Testis (tissue), 3 donors: ENCODE data around the gene NFATC1. TPM values are rescaled to one million over a fixed set of nuclear protein-coding genes. Genes with fewer than 3 reads are reported as not detected.

Experiments used
- DNase-seq: peaks from one replicate; pipeline ENCODE4 v3.0.0-alpha.2; 2019
- H3K27ac ChIP-seq, 2 donors: fragments of 200-600 bp; sonication (generic); one replicate each; pipeline ENCODE4 v1.5.1; 2019
- H3K27me3 ChIP-seq: fragments of 200-600 bp; sonication (generic); one replicate; pipeline ENCODE4 v1.5.1; 2019
- H3K36me3 ChIP-seq: fragments of 200-600 bp; sonication (generic); one replicate; pipeline ENCODE4 v1.5.1; 2017; ENCODE audit warnings: low read depth; ENCODE audit errors: missing control alignments
- H3K4me1 ChIP-seq: fragments of 200-600 bp; sonication (generic); one replicate; pipeline ENCODE4 v1.5.1; 2019
- H3K4me3 ChIP-seq, 2 donors: fragments of 200-600 bp; sonication (generic); one replicate each; pipeline ENCODE4 v1.5.1; 2017 to 2019
- H3K9me3 ChIP-seq: fragments of 200-600 bp; sonication (generic); one replicate; pipeline ENCODE4 v1.5.1; 2017
- POLR2A ChIP-seq: fragments of 450-650 bp; IDR thresholded peaks from one replicate; pipeline ENCODE4 v1.6.1; 2017; ENCODE audit warnings: antibody characterized with exemption, mild to moderate bottlenecking, moderate library complexity
- WGBS, 2 donors: methylation state at CpG; one replicate each; pipeline ENCODE4 v1.1.5; 2018; 5-methylcytosine and 5-hydroxymethylcytosine counted together
- intact Hi-C: fragments of 100-400 bp; cut with DNase I; formaldehyde crosslinking; loops from one replicate; pipeline ENCODE4 v1.15.1; 2023; ENCODE audit warnings: low total_unique reads
- polyA plus RNA-seq: library from polyadenylated mRNA; stranded (reverse); fragments of 350-450 nt; fragmentation: Illumina TruSeq; extraction: RNeasy Lipid Tissue Mini Kit (QIAGEN cat#74804); gene quantifications from one replicate; pipeline ENCODE4 v1.2.3, GENCODE V29; 2014; ENCODE audit warnings: low read depth, low replicate concordance; ENCODE audit not compliant: insufficient read depth
- total RNA-seq, 2 donors: library from RNA; depleted of rRNA; stranded (reverse); fragments of >200 nt; gene quantifications; one replicate each; pipeline ENCODE4 v1.2.3, GENCODE V29; 2016
- TF ChIP-seq, protein P1 (sequence below), 3 experiments: fragments of 450-650 bp in 2 of 3; fragments of 200-600 bp in 1 of 3; sonication (generic) in 1 of 3; IDR thresholded peaks; one replicate each; pipeline ENCODE4 v1.5.1; 2016 to 2019; ENCODE audit warnings: antibody characterized with exemption in 3 of 3, mild to moderate bottlenecking in 2 of 3, moderate library complexity in 1 of 3

The NFATC1 gene
- total and polyA plus RNA-seq, 3 donors from 2014 or later: 22.2 to 28.1 (median 27.5) TPM

DNA sequence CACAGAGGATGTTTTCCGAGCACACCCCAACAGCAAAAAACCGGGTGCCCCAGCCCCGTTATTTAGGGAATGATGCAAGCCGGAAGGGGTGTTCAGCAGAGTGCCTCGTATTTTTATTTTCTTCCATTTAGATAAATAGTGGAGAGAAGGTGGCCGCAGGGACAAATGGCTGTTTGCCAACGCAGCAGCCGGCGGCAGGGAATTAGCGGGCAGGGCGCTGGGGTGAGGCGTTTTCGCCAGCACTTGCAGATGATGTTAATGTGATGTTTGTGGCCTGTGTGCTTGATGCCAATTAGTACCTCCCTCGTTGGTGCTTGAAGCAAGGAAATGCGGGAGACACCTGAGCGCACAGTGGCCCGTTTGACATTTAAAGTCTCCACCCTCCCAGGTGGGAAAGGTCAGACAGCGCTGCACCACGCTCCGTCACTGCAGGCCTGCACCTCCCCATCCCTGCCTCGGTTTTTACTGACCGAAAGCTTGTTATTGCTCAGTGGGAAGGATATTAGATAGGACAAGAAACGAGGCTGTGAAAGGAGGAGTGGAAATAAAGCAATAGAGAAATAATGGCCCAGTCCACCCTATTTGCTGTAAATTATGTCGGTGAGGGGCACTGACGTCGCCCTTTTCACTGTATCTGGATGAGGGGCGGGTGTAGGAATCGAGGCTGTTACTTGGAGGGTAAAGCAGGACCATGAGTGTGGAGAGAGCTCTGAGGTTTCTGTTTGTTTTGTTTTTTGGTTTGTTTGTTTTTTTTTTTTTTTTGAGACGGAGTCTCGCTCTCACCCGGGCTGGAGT, 39.1 kb downstream of the NFATC1 start:
- Histone ChIP-seq H3K9me3 (no peaks in the 10 kb centered on the region), H3K36me3 (no peaks in the 10 kb centered on the region), H3K4me3 (no peak overlapping the region), H3K27ac (no peak overlapping the region), H3K27me3 (no peaks in the 10 kb centered on the region), H3K4me1 (no peaks in the 10 kb centered on the region)
- WGBS, 2 donors: 85 to 93% methylated on average over 31 of the region's 31 CpGs
- DNase-seq: no peak
- intact Hi-C loops: no loop called here
- TF ChIP-seq, protein P1, sequence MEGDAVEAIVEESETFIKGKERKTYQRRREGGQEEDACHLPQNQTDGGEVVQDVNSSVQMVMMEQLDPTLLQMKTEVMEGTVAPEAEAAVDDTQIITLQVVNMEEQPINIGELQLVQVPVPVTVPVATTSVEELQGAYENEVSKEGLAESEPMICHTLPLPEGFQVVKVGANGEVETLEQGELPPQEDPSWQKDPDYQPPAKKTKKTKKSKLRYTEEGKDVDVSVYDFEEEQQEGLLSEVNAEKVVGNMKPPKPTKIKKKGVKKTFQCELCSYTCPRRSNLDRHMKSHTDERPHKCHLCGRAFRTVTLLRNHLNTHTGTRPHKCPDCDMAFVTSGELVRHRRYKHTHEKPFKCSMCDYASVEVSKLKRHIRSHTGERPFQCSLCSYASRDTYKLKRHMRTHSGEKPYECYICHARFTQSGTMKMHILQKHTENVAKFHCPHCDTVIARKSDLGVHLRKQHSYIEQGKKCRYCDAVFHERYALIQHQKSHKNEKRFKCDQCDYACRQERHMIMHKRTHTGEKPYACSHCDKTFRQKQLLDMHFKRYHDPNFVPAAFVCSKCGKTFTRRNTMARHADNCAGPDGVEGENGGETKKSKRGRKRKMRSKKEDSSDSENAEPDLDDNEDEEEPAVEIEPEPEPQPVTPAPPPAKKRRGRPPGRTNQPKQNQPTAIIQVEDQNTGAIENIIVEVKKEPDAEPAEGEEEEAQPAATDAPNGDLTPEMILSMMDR (IDR thresholded peaks at IDR 0.05): no peak
- TF ChIP-seq POLR2A: no peak

DNA sequence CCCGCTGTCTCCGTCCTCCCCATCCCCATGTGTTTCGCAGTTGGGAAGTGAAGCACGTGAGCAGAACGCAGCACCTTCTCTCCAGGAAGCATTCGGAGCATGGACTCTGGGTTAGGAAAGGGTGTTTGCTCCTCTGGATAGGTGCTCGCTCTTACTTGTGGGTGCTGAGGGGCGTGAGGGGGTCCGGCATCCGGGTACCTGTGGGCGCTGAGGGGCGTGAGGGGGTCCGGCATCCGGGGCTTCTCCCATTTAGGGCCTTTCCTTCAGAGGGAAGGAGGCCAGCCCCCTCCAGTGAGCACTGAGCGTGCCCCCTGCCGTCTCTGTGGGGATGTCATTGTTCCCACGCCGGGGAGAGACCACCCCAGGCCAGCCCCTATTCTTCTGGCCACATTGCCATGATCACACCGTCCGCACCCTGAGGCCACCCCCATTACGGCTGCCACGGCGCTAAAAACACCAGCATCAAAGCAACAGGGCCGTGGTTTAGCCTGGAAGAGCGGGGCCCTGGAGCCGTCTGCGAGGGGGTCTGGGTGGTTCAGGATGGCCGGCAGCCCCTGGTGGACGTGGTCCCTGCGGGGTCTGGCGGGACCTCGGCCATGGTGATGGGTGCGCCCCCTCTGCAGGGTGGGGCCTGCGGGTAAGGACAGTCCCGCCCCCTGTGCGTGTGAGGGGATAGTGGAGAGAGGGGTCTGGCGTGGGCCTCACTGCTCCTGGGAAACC, 41.0 kb downstream of the NFATC1 start:
- no peaks in the 10 kb centered on the region for H3K27me3 ChIP-seq
- no peaks in the 10 kb centered on the region for H3K4me1 ChIP-seq
- no peak for DNase-seq
- H3K9me3 ChIP-seq: no peaks in the 10 kb centered on the region
- intact Hi-C loops: no loop called here
- H3K27ac ChIP-seq: no peak overlapping the region
- TF ChIP-seq, protein P1 (IDR thresholded peaks at IDR 0.05): no peak
- no peak for TF ChIP-seq POLR2A
- WGBS, 2 donors: 95 to 96% methylated on average over 31 to 37 of the region's 37 CpGs
- H3K4me3 ChIP-seq: no peak overlapping the region
- H3K36me3 ChIP-seq: no peaks in the 10 kb centered on the region

DNA sequence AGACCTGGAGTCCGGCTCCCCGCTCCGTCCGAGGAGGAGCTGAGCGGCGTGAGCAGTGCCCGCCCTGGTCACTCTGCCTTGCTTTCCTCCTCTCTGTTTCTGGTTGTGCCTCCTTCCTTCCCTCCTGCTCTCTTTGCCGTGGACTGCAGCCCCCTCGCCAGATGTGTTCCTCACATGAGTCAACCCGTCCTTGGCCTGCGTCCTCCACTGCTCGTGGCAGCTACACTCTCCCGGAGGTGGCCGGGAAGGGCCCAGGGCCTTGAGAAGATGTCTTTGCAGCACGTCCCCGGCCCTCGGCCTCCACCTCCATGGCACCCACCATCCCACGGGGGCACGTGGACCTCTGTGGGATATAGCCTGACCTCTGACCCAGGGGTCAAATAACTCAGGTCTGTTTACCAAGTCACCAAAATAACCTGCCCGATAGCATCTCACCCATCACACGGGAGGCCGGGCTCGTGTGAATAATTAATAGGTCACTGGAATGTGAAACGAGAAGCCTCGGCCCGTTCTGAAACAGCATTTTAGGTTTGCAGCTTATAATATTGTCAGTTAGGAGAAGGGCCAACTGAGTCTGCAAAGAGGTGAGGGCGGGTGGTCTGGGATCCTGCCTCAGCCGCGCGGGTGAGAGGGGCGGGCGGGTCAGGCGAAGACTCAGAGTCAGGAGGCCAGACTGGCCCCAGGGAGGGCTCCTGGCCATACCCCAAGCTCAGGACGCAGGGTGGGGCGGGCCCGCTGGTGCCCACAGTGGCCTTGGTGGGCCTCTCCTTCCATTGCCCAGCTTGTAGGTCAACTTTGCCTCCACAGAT, 42.6 kb downstream of the NFATC1 start:
- Histone ChIP-seq H3K36me3 (no peaks in the 10 kb centered on the region), H3K9me3 (no peaks in the 10 kb centered on the region)
- no peak for DNase-seq

DNA sequence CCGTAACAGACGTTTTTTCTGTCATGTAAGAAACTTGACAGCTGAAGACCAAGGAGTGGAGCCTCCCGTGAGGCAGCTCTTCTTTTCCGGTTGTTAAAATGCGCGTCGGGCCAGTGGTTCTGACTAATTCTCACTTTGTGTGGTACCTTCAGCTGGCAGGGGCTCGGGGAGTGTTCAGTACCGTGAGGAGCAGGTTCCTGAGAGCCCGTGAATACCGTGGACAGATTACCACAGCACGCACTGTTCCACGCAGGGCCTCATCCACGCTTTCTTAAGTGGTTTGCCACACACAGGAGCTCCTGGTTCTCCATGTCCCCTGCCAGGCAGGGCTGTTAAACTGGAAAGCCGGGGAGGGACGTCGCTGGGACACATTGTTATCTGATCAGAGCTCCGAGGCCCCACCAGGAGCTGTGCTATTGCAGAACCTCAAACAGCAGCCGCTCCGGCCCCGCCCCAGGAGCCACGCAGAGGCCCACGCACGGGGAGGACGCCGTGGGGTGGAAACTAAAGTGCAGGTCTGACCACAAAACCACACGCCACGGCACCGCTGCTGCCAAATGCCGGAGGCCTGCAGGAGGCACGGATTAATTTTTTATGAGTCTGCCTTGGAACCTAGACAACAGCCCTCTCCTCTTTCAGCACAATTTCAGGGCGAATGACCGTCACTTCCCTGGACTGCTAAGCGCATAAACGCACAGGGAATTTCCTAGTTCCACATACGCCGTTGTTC, 43.3 kb downstream of the NFATC1 start:
- Histone ChIP-seq H3K27ac (no peak overlapping the region), H3K4me1 (no peaks in the 10 kb centered on the region)
- intact Hi-C loops: no loop called here

More for the DNA sequence above, 42.6 kb downstream of the NFATC1 start:
- 75 to 77% methylated on average over 22 to 36 of the region's 36 CpGs for WGBS, 2 donors
- TF ChIP-seq, protein P1 (IDR thresholded peaks at IDR 0.05): no peak
- TF ChIP-seq POLR2A: no peak
- intact Hi-C loops: no loop called here
- H3K27me3 ChIP-seq: no peaks in the 10 kb centered on the region
- no peaks in the 10 kb centered on the region for H3K4me1 ChIP-seq
- H3K27ac ChIP-seq: no peak overlapping the region
- no peak overlapping the region for H3K4me3 ChIP-seq

More for the DNA sequence above, 43.3 kb downstream of the NFATC1 start:
- no peaks in the 10 kb centered on the region for H3K9me3 ChIP-seq
- no peak for DNase-seq
- TF ChIP-seq POLR2A: no peak
- TF ChIP-seq, protein P1 (IDR thresholded peaks at IDR 0.05): no peak
- no peaks in the 10 kb centered on the region for H3K27me3 ChIP-seq
- no peaks in the 10 kb centered on the region for H3K36me3 ChIP-seq
- WGBS, 2 donors: 89 to 90% methylated on average over 35 to 37 of the region's 37 CpGs
- no peak overlapping the region for H3K4me3 ChIP-seq
